GM19467 (cell line): ENCODE measurements around the gene OR8S1.
"Not testable (repeated sequence)": the region's sequence is repeated elsewhere in the genome, so short reads cannot be mapped to it uniquely, and the experiment has no call there.

Experiments
- ATAC-seq: cut with Tn5 transposase; IDR thresholded peaks from one replicate; pipeline ENCODE4 v1.9.1; 2021; ENCODE audit warnings: mild to moderate bottlenecking, moderate library complexity; ENCODE audit not compliant: unreplicated experiment

Gene OR8S1

GRCh38 chr12:48553666-48554343, 28.4 kb downstream of the OR8S1 start:
- not testable (repeated sequence) for ATAC-seq

- ATAC-seq: no peak
These were observed 31.2 kb downstream of the OR8S1 start for GRCh38 chr12:48556631-48557030.

- ATAC-seq: no peak
These were observed 32.5 kb downstream of the OR8S1 start for GRCh38 chr12:48557919-48558318.

- ATAC-seq: no peak
These were observed 42.3 kb downstream of the OR8S1 start for GRCh38 chr12:48567731-48568130.

- ATAC-seq: no peak
These were observed 44.5 kb downstream of the OR8S1 start, which contains the start of gene LALBA for GRCh38 chr12:48569946-48570345. TSS of gene LALBA (minus strand) at chr12:48570046. CDS start at chr12:48570020, 26 bp downstream.

GRCh38 chr12:48572326-48572725, 46.9 kb downstream of the OR8S1 start:
- no peak for ATAC-seq
